ENCODE measurements around the gene HIRA.
"Not testable (repeated sequence)": the region's sequence is repeated elsewhere in the genome, so short reads cannot be mapped to it uniquely, and the experiment has no call there.

The HIRA gene

DNA sequence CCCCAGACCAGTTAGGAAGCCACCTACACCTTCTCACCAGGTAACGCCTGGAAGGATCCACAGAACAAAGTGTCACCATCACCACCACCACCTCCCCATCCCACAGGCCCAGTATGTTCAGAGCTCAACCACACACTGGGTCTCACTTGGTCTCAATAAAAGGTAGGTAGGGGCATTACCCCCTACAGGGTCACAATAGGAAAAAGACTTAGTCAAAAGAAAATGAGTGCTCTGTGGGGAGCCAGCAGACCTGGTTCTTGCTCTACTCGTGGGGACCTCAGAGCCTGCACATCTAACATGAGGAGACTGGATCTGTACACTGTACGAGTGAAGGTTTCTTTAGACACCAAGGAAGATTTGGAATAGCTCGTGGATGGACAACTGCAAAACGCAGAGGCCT, 49.3 kb downstream of the HIRA start:
- DNase-seq, result no peak

GRCh38 chr22:19378344-19378674, 53.2 kb downstream of the HIRA start:
- DNase-seq, result no peak

DNA sequence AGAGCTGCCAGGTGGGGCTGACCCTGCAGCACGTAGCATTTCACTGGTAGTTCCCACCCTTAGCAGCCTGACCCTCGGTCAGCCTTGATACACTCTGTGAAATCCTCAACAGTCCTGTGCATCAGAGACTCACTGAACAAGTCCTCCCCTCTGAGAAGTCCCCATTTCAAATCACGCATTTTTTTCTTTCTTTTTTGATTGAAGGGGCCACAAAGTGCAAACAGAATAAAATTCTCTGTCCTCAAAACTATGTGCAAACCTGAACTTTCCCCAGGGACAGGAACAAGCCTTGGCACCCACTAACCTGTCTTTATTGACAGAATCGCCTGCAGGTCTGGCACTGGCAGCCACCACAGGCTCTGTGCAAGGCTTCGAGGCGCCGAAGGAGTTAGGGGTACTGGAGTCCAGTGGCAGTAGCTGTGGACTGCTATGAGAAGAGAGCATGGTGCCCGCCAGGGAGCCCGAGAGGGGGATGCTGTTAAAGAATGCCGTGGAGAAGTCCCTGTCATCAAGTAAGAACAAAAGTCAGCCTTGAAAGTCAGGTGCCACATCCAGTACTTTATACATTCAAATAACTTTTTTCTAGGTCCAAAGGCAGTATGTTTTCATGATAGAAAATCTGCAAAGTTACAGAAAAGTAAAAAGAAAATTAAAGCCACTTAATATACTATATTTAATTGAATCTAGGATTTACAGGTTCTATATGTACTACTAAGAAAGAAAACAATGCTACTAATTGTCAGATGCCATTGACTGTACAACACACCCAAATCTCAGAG, 53.8 kb downstream of the HIRA start:
- no peak for DNase-seq

- DNase-seq, result no peak
Observed at GRCh38 chr22:19376971-19377370, 54.6 kb downstream of the HIRA start.

- DNase-seq, result no peak
Observed at GRCh38 chr22:19376247-19376646, 55.3 kb downstream of the HIRA start.

DNA sequence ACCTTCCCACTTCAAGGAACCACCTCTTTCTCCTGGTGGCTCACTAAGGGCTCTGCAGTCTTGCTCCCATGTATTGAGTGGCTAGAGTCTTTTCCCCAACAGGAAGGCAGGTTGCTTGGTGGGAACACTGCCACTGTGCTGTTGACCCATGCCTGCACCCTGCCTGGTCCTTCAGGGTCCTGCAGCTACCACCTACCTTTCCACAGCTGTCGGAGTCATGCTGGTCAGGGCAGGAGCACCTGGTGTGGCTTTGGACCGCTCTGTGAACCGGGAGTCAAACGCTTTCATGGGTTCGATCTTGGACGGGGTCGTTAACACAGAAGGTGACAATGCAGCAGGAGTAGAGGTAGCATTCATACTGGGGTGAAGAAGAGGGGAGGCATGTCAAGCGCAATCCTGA, 56.1 kb downstream of the HIRA start:
- DNase-seq, result no peak

DNA sequence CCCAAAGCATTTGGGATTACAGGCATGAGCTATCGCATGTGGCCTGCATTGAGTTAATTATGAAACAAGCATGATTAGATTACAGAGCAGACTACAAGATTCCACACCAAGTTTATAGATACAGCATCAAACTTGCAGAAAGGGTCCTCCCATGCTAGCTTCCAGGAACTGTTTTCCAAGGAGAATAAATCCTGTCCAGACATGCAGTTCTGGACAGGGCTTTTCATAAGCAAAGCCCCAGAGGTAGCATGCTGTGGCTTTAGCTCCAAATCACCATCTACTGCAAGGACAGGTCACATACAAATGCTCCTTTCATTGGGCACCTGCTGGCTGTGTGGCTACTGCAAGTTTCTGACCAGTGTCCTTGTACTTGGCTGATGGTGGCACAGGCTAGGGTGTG, 57.1 kb downstream of the HIRA start:
- DNase-seq, result no peak

DNA sequence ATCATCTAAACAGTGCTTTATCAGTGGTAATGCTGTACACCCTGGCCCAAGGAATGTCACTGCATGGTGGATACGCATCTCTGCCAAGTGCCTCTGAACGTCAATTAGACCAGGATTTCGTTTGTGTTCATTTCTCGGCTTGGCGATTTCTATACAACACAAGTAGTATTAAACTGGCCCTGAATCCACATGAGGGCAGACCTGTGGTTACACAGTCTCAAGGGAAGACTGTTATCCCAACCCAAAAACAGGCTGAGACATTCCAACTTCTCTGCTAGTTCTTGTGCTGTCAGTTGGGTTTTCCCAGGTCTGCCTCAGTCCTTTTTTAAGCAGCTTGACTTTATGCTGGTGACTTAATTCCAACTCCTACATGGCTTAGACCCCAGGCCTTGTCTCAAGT, 58.1 kb downstream of the HIRA start:
- no peak for DNase-seq

- no peak for DNase-seq
Observed at GRCh38 chr22:19371893-19372292, 59.6 kb downstream of the HIRA start.

DNA sequence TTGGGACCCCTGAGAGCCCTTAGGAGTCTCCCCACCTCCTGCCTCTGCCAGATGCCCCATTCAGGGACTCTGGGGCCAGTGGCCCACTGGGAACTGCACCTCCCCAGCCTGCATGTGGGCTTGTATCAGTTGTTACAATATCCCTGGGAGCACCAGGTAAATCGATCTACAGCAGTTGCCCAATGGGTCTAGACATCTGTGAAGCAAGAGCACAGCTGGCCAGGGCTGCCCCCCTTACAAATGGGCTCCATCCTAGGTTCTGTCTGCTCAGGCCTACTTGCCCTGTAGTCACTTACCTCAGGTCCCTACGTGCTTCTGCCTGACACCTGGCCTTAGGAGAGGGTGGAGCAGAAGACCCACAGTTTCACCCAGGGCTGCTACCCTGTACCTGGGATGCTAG, 62.7 kb downstream of the HIRA start:
- DNase-seq, result no peak

GRCh38 chr22:19367763-19368367, 63.7 kb downstream of the HIRA start:
- no peak for DNase-seq

DNA sequence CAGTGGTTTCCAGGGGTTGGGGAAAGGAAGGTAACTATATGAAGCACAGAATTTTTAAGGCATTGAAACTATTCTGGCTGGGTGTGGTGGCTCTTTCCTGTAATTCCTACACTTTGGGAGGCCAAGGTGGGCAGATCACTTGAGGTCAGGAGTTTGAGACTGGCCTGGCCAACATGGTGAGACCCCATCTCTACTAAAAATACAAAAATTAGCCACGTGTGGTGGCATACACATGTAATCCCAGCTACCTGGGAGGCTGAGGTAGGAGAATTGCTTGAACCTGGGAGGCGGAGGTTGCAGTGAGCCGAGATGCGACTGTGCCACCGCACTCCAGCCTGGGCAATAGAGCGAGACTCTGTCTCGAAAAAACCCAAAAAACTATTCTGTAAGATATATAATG, 68.0 kb downstream of the HIRA start:
- DNase-seq, result not testable (repeated sequence)

DNA sequence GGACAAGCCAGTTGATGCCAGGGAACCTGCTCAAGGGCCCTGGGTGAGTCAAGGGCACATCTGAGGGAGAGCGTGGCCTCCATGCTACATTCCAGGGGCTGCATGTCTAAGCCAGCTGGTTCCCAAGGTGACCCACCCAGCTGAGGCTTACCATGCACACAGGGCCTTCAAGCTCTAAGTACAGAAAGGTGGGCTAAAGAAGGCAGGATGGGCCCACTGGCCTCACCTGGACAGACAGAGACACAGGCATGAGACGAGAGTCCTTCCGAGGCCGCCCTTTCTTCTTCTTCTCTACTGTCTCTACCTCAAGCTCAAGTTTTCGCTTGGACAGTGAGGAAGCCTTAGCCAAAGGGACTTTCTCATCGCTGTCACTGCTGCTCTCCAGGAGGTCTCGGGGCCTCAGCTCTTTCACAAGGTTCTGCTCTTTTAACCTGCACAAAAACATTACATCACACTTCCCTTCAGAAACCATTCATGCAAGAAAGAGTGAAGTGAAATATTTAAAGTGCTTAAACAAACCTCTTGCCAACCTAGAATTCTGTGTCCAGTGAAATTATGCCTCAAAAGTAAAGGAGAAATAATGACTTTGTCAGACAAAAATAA, 69.9 kb downstream of the HIRA start:
- DNase-seq, result no peak

- no peak for DNase-seq
Observed at GRCh38 chr22:19360862-19361261, 70.7 kb downstream of the HIRA start.

- DNase-seq, result no peak
Observed at GRCh38 chr22:19360300-19360792, 71.2 kb downstream of the HIRA start.

DNA sequence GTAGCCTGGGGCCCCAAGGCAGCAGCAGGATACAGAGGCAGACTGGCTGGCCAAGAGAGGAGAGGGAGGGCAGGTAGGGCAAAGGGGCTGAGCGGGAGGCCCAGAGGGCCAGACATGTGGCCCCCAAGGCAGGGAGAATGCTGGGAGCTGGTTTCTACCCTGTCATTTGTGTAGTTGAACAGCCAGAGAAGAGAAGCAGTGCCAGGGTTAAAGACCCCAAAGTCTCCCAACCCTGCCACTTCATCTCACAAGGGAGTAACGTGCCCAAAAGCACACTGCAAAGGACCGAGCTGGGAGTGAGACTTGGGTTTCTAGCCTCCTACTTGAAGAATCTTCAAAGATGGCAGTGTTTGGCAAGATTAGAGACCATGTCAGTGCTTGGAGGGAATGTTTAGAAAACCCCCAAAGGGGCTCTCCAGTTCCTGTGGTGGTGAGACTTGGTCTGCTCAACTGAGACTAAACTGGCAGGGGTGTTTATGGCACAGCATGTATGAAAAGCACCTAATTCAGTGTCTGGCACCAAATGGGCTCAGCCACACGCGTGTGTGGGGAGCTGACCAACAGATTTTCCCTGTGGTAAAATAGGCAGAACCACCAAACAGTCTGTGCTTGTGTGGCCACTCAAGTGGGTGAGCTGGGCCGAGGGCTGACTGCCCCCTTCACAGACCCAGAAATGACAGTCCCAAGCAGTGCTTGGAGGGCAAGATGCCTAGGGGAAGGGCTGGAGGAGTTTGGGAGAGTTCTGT, 71.8 kb downstream of the HIRA start:
- DNase-seq, result no peak

- no peak for DNase-seq
Observed at GRCh38 chr22:19358703-19359553, 72.6 kb downstream of the HIRA start.

DNA sequence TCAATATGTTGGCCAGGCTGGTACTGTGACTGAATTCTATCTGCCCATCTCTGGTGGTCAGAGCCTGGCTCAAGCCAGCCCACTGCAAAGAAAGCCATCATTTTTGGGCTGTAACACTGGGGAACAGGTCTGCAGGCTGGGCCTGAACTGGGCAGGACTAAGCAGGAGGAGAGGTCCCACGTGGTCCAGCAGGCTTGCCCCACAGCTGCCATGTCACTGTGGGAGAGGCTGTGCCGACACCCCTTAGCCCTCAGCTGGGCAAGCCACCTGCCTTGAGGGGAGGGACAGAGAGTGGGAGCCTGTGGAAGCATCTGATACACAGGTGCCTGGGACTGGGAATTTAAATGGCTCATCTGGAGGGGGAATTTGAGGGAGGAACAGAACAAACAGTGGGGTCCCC, 73.3 kb downstream of the HIRA start:
- no peak for DNase-seq

DNA sequence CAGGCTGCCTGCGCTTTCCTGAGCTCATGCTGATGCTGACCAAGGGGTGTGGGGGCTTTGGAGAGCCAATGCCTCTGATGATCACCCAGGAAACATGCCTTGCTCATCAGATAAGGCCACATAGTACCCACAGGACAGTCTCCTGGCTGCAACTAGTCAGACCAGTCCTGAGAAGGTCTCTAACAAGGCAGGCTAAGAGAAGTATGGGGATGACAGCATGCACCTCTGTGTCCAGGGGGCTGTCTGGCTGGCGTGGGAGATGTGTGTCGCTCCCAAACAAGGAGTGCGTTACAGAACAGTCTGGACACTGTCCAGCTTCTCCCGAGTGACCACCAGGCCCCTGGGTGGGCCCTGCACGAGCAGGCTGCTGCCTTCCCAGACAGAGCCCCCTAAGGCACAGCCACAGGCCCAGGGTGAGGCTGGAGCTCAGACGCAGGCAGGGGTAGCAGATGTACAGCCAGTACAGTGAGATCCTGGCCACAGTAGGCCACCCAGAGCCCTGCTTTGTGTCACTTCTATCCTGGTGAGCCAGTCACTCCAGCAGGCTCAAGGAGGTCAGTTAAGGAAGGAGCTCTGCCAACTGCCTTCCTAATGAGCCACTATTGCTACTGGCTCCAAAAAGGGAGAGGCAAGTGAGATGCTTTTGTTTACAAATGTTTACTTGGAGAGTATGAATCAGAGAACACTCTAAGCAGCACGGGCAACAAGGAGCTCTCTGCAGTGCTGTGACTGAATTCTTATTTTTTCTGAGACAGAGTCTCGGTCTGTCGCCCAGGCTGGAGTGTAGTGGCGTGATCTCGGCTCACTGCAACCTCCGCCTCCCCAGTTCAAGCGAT, 74.0 kb downstream of the HIRA start:
- no peak for DNase-seq

DNA sequence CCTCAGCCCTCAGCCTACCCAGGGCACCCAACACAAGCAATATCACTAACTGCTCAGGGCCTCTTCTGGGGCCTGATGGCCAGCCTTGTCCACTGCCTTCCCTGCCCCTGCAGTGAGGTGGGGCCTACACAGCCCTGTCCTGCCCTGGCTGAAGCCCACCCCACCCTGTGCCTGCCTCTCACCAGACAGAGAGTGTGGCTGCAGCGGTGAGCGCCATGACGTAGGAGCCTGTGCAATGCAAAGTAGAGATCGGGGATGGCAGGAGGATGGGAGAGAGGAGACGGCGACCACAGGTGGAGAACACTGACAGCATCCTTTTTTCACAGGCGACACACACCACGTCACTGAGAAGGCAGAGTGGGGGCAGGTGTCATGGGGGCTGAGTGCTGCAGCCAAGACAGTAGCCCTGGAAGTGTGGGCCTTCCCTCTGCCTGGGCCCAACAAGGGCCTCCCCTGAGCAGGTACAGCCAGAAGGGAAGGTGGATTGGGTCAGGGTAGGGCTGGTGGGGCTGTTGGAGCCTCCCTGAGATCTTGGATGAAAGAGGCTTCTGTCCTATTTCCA, 74.7 kb downstream of the HIRA start:
- DNase-seq, result no peak

- no peak for DNase-seq
Observed at GRCh38 chr22:19355413-19356157, 75.9 kb downstream of the HIRA start.
